Activated T-helper 17 cell treated with anti-CD3 and anti-CD28 coated beads, Interleukin-2, amount 50 U/mL, for 72 hours (primary cell): ENCODE measurements around the gene C22orf42. TPM values are rescaled to one million over a fixed set of nuclear protein-coding genes. Genes with fewer than 3 reads are reported as not detected.

Experiments
- ATAC-seq: fragments of 150-1000 bp; cut with Tn5 transposase; replicated peaks from 2 replicates; pipeline ENCODE4 v1.10.0; 2021; ENCODE audit warnings: mild to moderate bottlenecking, moderate library complexity
- H3K27ac Mint-ChIP-seq: one replicate; pipeline ENCODE4 v1.8.0; 2022; ENCODE audit warnings: mixed read lengths
- H3K27me3 Mint-ChIP-seq: one replicate; pipeline ENCODE4 v1.8.0; 2022; ENCODE audit warnings: mixed read lengths
- H3K36me3 Mint-ChIP-seq: one replicate; pipeline ENCODE4 v1.8.0; 2022; ENCODE audit warnings: low read depth, mild to moderate bottlenecking, mixed read lengths
- H3K4me1 Mint-ChIP-seq: one replicate; pipeline ENCODE4 v1.8.0; 2022; ENCODE audit warnings: mixed read lengths
- H3K4me3 Mint-ChIP-seq: one replicate; pipeline ENCODE4 v1.8.0; 2022; ENCODE audit warnings: mild to moderate bottlenecking, mixed read lengths
- H3K9me3 Mint-ChIP-seq: one replicate; pipeline ENCODE4 v1.8.0; 2022; ENCODE audit warnings: mixed read lengths
- total RNA-seq, 2 donors: library from RNA; stranded (reverse); gene quantifications; one replicate each; pipeline ENCODE4 v1.2.3, GENCODE V29; 2022

C22orf42 gene
- total RNA-seq, 2 donors from 2014 or later = not detected

GRCh38 chr22:32132783-32133182 lies 26.3 kb downstream of the C22orf42 start:
- H3K27me3 Mint-ChIP-seq = no peaks in the 10 kb centered on the region
- no peak for ATAC-seq
- H3K4me3 Mint-ChIP-seq = no peak overlapping the region
- H3K36me3 Mint-ChIP-seq = peaks cover 2% of the 10 kb centered on the region
- H3K27ac Mint-ChIP-seq = no peak overlapping the region
- H3K9me3 Mint-ChIP-seq = no peaks in the 10 kb centered on the region
- H3K4me1 Mint-ChIP-seq = peaks cover 17% of the 10 kb centered on the region

- ATAC-seq = no peak
- Mint-ChIP-seq H3K27me3 (no peaks in the 10 kb centered on the region), H3K27ac (no peak overlapping the region), H3K9me3 (no peaks in the 10 kb centered on the region), H3K36me3 (no peaks in the 10 kb centered on the region), H3K4me1 (peaks cover 11% of the 10 kb centered on the region), H3K4me3 (no peak overlapping the region)
Measured at GRCh38 chr22:32132126-32132525, 27.0 kb downstream of the C22orf42 start.

- no peak overlapping the region for H3K27ac Mint-ChIP-seq
- H3K9me3 Mint-ChIP-seq = no peaks in the 10 kb centered on the region
- no peaks in the 10 kb centered on the region for H3K27me3 Mint-ChIP-seq
- no peak for ATAC-seq
- H3K4me3 Mint-ChIP-seq = no peak overlapping the region
- no peaks in the 10 kb centered on the region for H3K36me3 Mint-ChIP-seq
- peaks cover 11% of the 10 kb centered on the region for H3K4me1 Mint-ChIP-seq
Measured at GRCh38 chr22:32130464-32130863, 28.6 kb downstream of the C22orf42 start.

- H3K27ac Mint-ChIP-seq = no peak overlapping the region
- no peaks in the 10 kb centered on the region for H3K36me3 Mint-ChIP-seq
- H3K9me3 Mint-ChIP-seq = no peaks in the 10 kb centered on the region
- H3K27me3 Mint-ChIP-seq = no peaks in the 10 kb centered on the region
- peaks cover 14% of the 10 kb centered on the region for H3K4me1 Mint-ChIP-seq
- no peak overlapping the region for H3K4me3 Mint-ChIP-seq
- ATAC-seq = no peak
Measured at GRCh38 chr22:32127904-32128303, 31.2 kb downstream of the C22orf42 start.

- no peaks in the 10 kb centered on the region for H3K9me3 Mint-ChIP-seq
- H3K4me3 Mint-ChIP-seq = no peak overlapping the region
- H3K36me3 Mint-ChIP-seq = no peaks in the 10 kb centered on the region
- no peaks in the 10 kb centered on the region for H3K27me3 Mint-ChIP-seq
- no peak for ATAC-seq
- no peak overlapping the region for H3K27ac Mint-ChIP-seq
- peaks cover 7% of the 10 kb centered on the region for H3K4me1 Mint-ChIP-seq
Measured at GRCh38 chr22:32123657-32124056, 35.4 kb downstream of the C22orf42 start.

GRCh38 chr22:32122899-32123298 lies 36.2 kb downstream of the C22orf42 start:
- Mint-ChIP-seq H3K9me3 (no peaks in the 10 kb centered on the region), H3K4me3 (no peak overlapping the region), H3K27ac (no peak overlapping the region), H3K27me3 (no peaks in the 10 kb centered on the region), H3K4me1 (peaks cover 7% of the 10 kb centered on the region), H3K36me3 (no peaks in the 10 kb centered on the region)
- ATAC-seq = no peak

GRCh38 chr22:32120603-32121002 lies 38.5 kb downstream of the C22orf42 start:
- no peak overlapping the region for H3K4me3 Mint-ChIP-seq
- no peak overlapping the region for H3K27ac Mint-ChIP-seq
- peaks cover 6% of the 10 kb centered on the region for H3K27me3 Mint-ChIP-seq
- ATAC-seq = no peak
- H3K9me3 Mint-ChIP-seq = no peaks in the 10 kb centered on the region
- H3K36me3 Mint-ChIP-seq = no peaks in the 10 kb centered on the region
- peaks cover 7% of the 10 kb centered on the region for H3K4me1 Mint-ChIP-seq

GRCh38 chr22:32119568-32120235 lies 39.4 kb downstream of the C22orf42 start:
- Mint-ChIP-seq H3K27me3 (peaks cover 6% of the 10 kb centered on the region), H3K9me3 (no peaks in the 10 kb centered on the region), H3K4me1 (peaks cover 7% of the 10 kb centered on the region), H3K36me3 (no peaks in the 10 kb centered on the region), H3K27ac (no peak overlapping the region), H3K4me3 (no peak overlapping the region)
- no peak for ATAC-seq

- no peaks in the 10 kb centered on the region for H3K36me3 Mint-ChIP-seq
- no peaks in the 10 kb centered on the region for H3K9me3 Mint-ChIP-seq
- no peaks in the 10 kb centered on the region for H3K4me1 Mint-ChIP-seq
- H3K27me3 Mint-ChIP-seq = peaks cover 18% of the 10 kb centered on the region
- no peak overlapping the region for H3K27ac Mint-ChIP-seq
- no peak overlapping the region for H3K4me3 Mint-ChIP-seq
- no peak for ATAC-seq
Measured at GRCh38 chr22:32112380-32112779, 46.7 kb downstream of the C22orf42 start.

GRCh38 chr22:32106930-32107329 lies 52.2 kb downstream of the C22orf42 start:
- Mint-ChIP-seq H3K36me3 (no peaks in the 10 kb centered on the region), H3K9me3 (no peaks in the 10 kb centered on the region), H3K27ac (no peak overlapping the region), H3K27me3 (peaks cover 19% of the 10 kb centered on the region), H3K4me3 (no peak overlapping the region), H3K4me1 (no peaks in the 10 kb centered on the region)
- ATAC-seq = no peak

- no peak overlapping the region for H3K4me3 Mint-ChIP-seq
- peaks cover 13% of the 10 kb centered on the region for H3K27me3 Mint-ChIP-seq
- ATAC-seq = no peak
- no peaks in the 10 kb centered on the region for H3K4me1 Mint-ChIP-seq
- no peaks in the 10 kb centered on the region for H3K36me3 Mint-ChIP-seq
- no peaks in the 10 kb centered on the region for H3K9me3 Mint-ChIP-seq
- H3K27ac Mint-ChIP-seq = no peak overlapping the region
Measured at GRCh38 chr22:32103658-32104315, 55.3 kb downstream of the C22orf42 start.

- no peaks in the 10 kb centered on the region for H3K9me3 Mint-ChIP-seq
- H3K4me3 Mint-ChIP-seq = no peak overlapping the region
- peaks cover 9% of the 10 kb centered on the region for H3K27me3 Mint-ChIP-seq
- no peaks in the 10 kb centered on the region for H3K4me1 Mint-ChIP-seq
- H3K36me3 Mint-ChIP-seq = no peaks in the 10 kb centered on the region
- no peak overlapping the region for H3K27ac Mint-ChIP-seq
- no peak for ATAC-seq
Measured at GRCh38 chr22:32100711-32101110, 58.4 kb downstream of the C22orf42 start.

Other genes with a start within 250 kb of the C22orf42 start
- gene YWHAH, start 214.8 kb downstream of the C22orf42 start, total RNA-seq = 100 to 1,000 TPM; 168 to 211 TPM
- not detected for gene SLC5A1, start 116.0 kb downstream of the C22orf42 start, total RNA-seq
- under 1 TPM; 0.24 to 0.30 TPM for gene RFPL2, start 45.8 kb upstream of the C22orf42 start, total RNA-seq
- not detected for gene SLC5A4, start 96.0 kb upstream of the C22orf42 start, total RNA-seq
- gene RFPL3, start 198.6 kb upstream of the C22orf42 start, total RNA-seq = not detected